ENCODE results near the gene UBE2L5. TPM values are rescaled to one million over a fixed set of nuclear protein-coding genes. Genes with fewer than 3 reads are reported as not detected.

UBE2L5 gene
- total RNA-seq, 1 experiment from 2014 or later = not detected

Other genes starting within 250 kb of the UBE2L5 start
- gene KATNAL1, start 114.9 kb upstream of the UBE2L5 start, total RNA-seq (2014; rRNA removed; shearing (Covaris generic); ENCODE audit: low replicate concordance) = 13.6 and 29.8 TPM in 2 replicates
- 638 and 1,413 TPM in 2 replicates for gene HMGB1, start 43.4 kb downstream of the UBE2L5 start, total RNA-seq (2014; rRNA removed; shearing (Covaris generic); ENCODE audit: low replicate concordance)
- gene USPL1, start 195.4 kb downstream of the UBE2L5 start, total RNA-seq (2014; rRNA removed; shearing (Covaris generic); ENCODE audit: low replicate concordance) = 20.3 and 23.4 TPM in 2 replicates